Effector CD4-positive, alpha-beta T cell (primary cell): ENCODE data around the gene PER2.
"Not testable (repeated sequence)": the region's sequence is repeated elsewhere in the genome, so short reads cannot be mapped to it uniquely, and the experiment has no call there.

Source experiments
- DNase-seq: peaks from one replicate; pipeline ENCODE4 v3.0.0-alpha.2; 2020

Gene PER2

DNA sequence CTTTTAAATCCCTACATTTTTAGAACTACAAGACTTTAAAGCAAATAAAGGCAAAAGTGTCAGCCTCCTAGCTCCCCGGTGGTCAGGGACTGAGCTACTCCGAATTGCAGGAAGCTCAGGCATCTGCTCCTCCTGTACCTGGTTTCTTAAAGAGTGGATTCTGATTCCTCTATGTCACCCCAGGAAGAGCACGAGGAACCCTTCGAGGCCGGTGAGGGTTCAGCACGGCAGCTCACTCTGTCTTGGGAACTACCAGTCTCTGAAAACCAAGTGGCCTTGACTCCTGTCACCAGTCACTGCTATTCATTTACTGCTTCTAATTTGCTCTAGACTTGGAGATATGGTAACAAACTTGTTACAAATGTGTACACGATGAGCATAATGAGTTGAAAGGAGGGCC is 2.3 kb downstream of the PER2 start:
- DNase-seq: no peak

DNA sequence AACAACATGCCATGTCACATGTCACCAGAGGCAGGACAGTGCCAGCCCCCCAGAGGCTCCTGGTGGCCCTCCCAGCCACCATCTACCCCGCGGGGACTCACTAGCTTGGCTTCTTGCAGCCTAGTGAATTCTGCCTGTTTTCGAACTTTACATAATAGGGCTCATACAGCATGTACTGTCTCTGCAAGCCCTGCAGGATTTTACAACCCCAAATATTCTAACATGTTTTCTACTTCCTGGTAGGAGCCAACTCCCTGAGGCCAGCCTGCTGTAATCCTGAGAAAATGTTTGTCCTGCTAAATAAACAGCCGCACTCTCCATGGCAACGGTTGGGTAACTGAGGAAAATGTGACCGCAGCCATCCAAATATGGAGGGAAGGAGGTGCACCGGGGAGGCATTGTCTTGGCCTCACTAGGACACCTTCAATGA is 2.7 kb downstream of the PER2 start:
- DNase-seq: no peak

DNA sequence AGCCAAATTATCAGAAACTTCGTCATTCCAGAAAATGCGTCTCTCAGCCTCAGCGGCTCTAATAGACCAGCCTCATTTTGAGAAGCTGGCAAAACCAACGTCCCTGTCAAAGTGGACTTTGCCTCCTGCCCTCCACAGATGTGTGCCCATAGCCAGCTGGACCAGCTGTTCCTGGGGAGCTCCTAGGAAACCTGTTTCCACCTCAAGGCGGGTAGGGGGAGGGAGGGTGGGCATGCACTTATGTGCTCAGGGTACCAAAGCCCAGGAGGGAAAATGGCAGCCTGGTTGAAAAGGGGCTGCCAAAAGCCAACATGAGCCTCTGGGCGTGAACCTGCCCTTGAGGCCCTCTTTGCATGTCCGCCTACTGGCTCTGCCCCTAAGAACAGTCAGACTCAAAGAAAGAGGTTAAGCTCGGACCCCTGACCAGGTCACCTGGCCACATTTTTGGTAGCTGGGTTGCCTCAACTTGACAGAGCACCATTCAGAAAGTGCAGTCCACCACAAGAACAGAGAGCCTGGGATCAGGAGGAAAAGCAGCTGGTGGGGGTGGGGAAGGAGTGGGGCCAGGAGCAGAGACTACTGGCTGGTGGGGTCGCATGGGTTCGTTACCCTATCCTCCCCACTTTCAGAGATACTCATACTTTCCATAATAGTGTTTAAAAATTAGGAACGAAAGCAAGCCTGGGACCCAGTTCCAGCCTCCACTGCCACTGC is 3.5 kb downstream of the PER2 start:
- DNase-seq: no peak

DNA sequence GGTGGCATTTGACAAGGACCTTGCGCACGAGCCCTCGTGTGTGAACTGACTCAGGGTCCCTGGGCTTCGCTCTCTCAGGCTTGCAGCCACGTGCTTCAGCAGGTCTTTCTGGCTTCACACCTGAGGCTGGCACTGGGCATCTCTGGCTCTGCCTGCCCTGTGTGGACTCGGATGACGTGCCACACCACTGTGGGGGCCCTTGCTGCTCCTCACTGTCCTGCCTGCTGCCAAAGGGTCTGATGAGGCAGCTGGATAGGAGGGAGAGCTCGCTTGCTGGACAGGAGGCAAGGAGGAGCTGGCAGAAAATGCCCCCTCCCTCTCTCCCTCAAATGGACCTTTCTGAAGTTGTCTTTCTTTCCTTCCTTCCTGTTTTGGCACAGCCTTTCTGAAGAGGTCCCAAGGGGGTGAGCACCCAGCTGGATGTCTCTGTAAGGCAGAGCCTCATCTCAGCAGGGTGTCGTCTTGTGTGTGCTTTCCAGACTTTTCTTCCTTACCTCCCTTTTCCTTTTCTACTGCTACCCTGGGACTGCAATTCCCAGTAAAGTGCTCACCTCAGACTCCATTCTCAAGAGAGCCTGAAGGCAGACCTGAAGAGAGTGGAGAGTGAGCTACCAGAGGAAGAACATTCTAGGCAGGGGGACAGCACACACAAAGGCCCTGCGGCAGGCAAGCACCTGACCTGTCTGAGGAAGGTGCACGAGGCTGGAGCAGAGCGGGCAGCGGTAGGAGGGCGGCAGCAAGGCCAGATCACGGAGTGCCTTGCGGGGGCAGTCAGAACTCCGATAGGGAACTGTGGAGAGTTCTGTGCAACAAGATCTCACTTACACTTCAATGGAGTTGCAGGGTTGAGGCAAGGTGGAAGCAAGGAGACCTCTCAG is 5.3 kb downstream of the PER2 start:
- DNase-seq: no peak

- no peak for DNase-seq
These were observed 6.5 kb downstream of the PER2 start for GRCh38 chr2:238281826-238282480.

DNA sequence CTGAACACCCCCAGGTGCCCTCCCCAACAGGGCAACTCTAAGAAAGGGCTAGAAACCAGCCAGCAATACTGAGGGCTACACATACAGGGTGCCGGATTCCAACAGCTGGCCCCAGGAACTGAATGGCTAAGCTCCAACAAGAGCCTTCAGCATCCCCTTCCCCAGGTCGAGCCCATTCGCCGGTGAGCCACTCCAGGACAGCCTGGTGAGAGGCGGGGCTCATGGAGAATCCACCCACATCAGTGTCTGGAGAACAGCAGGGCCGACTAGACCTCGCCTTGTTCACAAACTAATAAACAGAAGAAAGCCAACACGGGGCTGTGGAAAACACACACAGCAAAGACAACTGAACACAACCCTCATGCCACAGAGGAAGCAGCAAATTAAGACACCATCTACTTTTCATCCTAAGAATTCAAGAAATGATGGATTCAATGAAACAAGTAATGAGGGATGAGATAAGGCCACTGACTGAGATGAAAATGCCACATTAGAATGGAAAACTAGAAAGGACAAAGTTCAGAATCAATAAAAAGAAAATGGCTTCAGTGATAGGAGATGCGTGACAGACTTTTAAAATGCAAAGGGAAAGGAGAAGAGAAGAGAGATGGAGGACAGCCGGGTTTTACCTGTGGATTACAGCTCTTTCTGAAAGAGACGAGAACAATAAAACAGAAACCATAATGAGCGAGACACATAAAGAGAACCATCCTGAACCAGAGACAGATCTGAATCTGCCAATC is 8.2 kb downstream of the PER2 start:
- DNase-seq: no peak

DNA sequence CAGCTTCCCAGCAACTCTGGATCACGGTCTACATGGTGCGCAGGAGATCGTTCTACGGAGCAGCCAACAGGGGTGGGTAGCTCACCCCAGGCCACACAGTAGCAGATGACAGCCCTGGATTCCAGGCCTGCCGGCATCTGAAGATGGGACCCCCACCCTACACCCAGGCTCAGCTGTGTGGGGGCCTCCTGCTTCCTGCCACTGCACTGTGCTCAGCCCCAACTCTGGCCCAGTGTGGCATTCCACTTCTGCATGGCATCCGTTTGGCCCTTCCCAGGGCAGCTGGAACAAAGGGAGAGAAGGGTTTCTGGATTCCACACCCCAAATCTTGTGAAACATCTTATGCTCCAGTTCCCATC is 9.1 kb downstream of the PER2 start:
- DNase-seq: no peak

DNA sequence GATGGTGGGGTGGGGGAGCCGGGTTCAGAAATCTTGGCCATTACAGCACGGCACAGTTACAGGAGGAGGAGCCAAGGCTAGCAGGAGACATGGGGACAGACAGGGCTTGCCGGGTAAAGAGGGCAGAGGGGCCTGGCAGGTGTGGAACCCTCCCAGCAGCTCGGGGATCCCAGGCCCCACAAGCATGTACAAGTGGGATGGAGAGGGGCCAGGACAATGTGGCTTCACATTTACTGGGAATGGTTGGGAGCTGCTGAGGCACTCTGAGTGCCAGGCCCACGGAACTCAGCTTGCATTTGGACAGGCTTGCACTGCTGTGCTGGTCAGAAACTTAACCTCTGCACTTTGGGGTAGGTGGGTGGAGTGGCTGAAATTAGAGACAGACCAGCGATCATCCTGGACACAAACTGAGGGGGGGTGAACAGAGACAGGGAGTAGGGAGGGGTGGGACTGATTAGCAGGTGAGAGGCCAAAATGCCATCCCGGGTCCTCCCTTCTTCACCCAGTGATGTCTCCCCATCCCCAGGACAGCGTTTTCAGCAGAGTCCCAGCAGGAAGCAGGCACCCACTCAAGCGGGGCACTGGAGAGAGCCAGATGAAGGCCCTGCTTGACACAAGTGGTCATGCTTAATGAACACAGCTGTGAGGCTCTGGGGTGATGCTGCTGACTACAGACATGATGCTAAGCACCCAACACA is 9.6 kb downstream of the PER2 start:
- no peak for DNase-seq

DNA sequence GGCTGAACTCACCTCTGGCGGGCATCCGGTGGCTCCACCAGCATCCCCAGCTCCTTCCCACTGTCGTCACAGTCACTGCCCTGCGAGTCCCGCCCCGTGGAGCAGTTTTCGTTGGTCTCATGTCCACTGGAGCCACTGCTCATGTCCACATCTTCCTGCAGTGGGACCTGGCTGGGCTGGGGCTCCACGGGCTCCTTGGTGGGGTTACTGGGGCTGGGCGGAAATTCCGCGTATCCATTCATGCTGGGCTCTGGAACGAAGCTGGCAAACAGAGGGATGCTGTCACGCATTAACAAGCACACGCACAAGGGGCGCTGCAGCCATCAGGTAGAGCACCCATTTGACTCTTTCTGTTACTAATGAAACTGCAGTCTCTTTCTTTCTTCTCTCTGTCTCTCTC is 10.7 kb downstream of the PER2 start:
- DNase-seq: no peak

DNA sequence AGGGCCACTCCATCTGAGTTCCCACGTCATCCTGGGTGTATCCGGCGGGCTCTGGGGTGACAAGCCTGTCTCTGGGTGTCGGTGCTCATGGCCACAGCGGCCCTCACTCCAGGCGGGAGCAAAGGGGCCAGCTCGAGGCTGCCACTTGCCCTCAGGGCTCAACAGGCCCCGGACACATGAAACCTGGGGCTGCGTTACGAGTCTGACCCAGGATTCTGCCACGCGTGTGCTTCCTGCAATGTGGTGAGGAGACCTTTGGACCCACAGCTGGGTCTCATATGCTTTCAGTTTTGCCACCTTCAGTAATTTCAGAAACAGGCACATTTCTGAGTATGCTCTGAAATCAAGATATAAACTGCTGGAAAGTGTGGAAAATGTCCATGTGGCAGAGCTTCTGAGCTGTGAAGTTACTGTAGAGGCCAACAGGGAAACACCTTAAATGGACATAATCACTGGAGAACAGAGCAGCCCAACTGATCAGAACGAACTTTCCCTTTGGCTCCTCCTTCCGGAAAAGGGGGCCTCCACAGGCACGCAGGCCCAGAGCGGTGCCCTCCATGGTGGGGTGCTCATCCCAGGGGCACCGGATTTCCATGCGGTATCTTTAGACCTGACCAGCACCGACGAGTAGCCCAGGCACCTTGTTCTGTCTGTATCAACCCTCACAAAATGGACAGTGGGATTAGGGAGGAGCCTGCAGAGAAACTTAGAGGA is 14.1 kb downstream of the PER2 start:
- no peak for DNase-seq

- DNase-seq: not testable (repeated sequence)
These were observed 15.0 kb downstream of the PER2 start for GRCh38 chr2:238273433-238273832.

DNA sequence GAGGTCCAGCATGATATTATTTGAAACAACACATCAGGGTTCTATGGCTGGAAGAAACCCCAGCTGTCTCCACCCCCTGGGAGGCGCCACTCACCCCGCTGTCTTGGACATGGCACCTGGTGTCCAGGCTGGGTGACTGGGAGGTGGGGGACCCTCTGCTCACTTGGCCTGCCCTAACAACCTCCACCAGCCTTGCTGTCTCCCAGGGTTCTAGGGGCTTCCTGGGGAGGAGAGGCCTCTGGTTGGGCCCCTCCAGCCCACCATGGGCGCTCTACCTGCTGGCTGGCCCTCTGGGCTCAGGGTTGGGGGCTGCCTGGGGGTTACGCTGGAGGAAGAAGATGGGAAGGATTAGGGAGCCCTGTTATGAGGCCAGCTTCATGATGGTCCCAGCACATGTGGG is 16.3 kb downstream of the PER2 start:
- no peak for DNase-seq

DNA sequence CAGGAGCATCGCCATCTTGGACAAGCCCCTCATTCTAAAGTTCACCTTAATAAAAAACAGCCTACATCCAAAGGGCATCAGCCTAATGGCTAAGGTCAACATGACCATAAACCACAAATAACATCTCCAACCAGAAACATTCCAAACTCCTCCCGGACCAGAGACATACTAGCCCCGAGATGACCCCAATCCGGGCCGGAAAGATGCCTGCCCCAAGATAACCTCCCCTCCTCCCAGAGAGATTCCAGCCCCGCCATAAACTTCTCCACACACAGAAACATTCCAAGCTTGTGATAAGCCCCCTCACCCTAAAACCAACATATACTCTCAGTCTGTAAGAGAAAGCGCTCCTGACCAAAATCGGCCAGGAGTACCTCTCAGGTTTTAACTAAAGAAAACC is 16.7 kb downstream of the PER2 start:
- DNase-seq: not testable (repeated sequence)

DNA sequence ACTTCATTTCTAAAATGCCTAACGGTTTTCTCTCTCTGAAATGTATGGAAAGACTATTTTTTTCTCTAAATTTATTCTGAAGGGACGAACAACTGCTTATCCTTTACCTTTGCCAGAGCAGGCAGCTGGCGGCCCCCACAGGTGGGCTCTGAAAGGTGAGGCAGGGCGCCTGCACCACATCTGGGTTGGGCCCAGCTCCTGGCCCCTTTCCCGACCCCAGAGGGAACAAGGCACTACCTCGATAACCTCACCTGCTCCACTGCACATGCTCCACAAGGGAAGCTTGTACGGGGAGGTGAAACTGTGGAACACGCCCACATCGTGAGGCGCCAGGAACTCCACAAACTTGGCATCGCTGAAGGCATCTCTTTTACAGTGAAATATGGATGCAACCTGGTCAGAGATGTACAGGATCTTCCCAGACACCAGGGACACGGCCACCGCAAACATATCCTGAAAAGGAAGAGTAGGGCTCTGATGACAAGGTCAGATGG is 17.3 kb downstream of the PER2 start:
- DNase-seq: no peak

GRCh38 chr2:238270606-238271005 is 17.8 kb downstream of the PER2 start:
- DNase-seq: no peak

DNA sequence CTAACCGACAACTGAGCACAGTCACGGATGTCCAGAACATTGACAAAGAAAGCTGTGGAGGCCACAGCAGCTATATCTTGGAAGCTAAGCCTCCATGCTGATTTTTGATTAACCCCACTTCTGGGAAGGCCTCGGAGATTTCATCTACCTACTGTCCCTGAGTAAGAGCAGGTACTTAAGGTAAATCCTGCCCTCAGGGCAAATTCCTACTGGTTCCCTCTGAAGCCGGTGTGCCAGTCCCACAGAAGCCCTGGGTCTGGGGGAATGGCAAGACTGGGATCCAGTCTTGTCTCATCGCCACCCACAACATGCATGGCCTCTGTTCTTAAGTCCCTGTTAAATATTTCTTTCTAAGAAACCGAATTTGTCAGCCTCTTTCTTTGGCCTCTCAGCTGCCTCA is 18.7 kb downstream of the PER2 start:
- no peak for DNase-seq

DNA sequence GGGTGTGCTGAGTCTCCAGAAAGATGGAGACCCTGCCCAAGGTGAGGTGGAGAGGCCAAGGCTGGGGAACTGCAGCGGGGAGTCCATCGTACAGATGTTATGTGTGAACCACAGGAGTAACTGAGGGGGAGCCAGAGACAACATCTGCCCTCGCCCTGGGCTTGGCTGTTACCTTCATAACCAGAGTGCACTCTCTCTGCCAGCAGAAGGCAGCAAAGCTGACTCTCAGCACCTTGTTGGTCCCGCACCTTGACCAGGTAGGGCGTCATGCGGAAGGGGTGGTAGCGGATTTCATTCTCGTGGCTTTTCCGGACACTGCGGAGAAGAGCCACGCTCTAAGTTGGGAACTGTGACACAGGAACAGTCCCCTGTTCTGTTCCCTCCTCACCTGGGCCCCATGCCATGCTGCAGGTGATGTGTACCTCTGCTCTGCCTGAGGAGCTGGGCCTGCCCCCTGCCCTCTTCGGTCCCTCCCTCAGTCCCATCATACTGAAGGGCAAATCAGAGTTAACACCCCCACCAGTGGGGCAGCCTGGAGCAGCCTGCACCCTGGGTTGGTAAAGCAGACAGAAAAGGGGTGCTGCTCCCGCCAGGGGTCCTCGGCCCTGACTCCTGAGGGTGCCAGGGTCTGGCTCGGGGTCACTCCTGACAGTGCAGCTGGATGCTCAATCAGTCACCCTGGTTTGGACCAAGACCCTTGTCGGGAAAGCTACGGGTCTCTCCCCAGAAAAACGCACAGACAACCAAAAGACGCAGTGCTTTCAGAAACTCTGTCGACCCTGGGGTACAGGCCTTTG is 20.3 kb downstream of the PER2 start:
- no peak for DNase-seq

DNA sequence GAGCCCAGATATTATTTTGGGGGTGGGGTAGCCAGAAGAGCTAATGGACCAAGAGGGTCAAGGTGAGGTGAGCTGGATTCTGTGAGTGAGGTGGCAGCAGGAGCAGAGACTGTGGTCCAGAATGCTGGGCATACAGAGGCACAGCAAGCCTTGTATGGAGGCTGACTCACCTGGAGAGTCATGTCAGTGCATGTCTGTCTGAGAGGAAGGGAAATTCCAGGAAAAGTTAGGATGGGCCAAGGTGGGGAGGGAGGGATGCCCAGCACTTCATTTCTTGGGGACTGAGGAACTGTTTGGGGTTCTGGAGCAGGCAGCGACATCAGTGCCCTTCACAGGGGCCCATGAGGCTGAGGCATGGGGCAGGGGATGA is 21.1 kb downstream of the PER2 start:
- DNase-seq: no peak

DNA sequence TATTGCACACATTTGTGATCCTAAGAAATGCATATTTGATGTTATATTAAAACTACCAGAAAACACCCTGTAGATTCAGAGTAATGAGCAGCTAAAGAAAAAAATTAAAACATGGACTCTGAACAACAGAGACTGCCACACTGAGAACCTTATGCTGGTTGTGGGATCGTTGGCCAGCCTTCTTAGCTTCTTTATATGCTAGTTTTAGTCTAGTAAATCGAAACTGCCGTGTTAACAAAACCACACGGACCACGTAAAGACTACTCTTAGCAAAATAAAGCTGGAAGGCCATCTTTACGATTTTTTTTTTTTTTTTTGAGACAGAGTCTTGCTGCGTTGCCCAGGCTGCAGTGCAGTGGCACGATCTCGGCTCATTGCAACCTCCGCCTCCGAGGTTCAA is 22.8 kb downstream of the PER2 start:
- no peak for DNase-seq

- no peak for DNase-seq
These were observed 24.3 kb downstream of the PER2 start for GRCh38 chr2:238264072-238264460.
